Measurements from ENCODE around the gene TMEM14C.

DNA sequence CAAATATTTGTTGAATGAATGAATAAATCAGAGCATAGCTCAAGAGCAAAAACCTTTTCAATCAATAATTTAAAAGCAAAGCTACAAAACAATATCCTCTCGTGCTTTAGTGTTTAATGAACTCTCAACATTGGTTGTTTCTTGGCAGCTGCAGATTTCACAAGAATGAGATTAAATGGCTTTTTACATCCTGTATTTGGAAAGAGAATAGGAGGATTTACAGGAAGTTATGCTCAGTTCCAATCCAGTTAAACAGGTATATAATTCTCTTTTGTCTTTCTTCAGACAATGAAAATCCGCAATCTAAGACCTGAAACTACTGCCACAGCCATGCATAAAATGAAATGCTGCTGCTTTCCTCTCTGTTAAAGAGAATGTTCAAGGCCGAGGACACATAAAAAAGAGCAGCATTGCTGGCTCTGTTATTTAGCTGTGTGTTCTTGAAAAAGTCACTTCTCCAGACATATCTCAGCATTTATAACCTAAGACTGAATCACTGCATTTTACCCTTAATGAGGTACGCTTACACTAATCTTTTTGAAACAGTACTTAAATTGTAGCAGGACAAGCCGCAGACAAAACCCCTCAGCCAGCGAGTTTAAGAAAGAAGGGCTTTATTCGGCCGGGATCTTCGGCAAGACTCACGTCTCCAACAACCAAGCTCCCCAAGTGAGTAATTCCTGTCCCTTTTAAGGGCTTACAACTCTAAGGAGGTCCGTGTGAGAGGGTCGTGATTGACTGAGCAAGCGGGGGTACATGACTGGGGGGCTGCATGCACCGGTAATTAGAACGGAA, 32.0 kb upstream of the TMEM14C start:
- no peak for TF ChIP-seq POLR2A (IDR thresholded peaks at IDR 0.05)
- TF ChIP-seq, protein P1, sequence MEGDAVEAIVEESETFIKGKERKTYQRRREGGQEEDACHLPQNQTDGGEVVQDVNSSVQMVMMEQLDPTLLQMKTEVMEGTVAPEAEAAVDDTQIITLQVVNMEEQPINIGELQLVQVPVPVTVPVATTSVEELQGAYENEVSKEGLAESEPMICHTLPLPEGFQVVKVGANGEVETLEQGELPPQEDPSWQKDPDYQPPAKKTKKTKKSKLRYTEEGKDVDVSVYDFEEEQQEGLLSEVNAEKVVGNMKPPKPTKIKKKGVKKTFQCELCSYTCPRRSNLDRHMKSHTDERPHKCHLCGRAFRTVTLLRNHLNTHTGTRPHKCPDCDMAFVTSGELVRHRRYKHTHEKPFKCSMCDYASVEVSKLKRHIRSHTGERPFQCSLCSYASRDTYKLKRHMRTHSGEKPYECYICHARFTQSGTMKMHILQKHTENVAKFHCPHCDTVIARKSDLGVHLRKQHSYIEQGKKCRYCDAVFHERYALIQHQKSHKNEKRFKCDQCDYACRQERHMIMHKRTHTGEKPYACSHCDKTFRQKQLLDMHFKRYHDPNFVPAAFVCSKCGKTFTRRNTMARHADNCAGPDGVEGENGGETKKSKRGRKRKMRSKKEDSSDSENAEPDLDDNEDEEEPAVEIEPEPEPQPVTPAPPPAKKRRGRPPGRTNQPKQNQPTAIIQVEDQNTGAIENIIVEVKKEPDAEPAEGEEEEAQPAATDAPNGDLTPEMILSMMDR (IDR thresholded peaks at IDR 0.05), result no peak

Measured in breast epithelium (tissue), 3 donors.